BLaER1 treated with 17β-estradiol and CSF1 and Interleukin-3, amounts not matched to agents 10 nM and 100 nM (cell line): ENCODE results near the gene UCP2.

Source experiments
- H3K27ac ChIP-seq, 11 experiments: shearing (Covaris generic); formaldehyde crosslinking; 2 replicates each; pipeline ENCODE4 v1.8.1; 2022
- H3K27me3 ChIP-seq, 11 experiments: shearing (Covaris generic); formaldehyde crosslinking; 2 replicates each; pipeline ENCODE4 v1.8.1; 2022
- H3K36me3 ChIP-seq, 11 experiments: shearing (Covaris generic); formaldehyde crosslinking; 2 replicates each; pipeline ENCODE4 v1.8.1; 2022
- H3K4me1 ChIP-seq, 10 experiments: shearing (Covaris generic); formaldehyde crosslinking; 2 replicates each; pipeline ENCODE4 v1.8.1; 2022
- H3K4me2 ChIP-seq, 11 experiments: shearing (Covaris generic); formaldehyde crosslinking; 2 replicates each; pipeline ENCODE4 v1.8.1; 2022
- H3K4me3 ChIP-seq, 10 experiments: shearing (Covaris generic); formaldehyde crosslinking; 2 replicates each; pipeline ENCODE4 v1.8.1; 2022
- H3K9ac ChIP-seq, 11 experiments: shearing (Covaris generic); formaldehyde crosslinking; 2 replicates each; pipeline ENCODE4 v1.8.1; 2022
- H3K9me3 ChIP-seq, 11 experiments: shearing (Covaris generic); formaldehyde crosslinking; replicated peaks in 1 of 11; 2 replicates each; pipeline ENCODE4 v1.8.1; 2022
- H4K20me1 ChIP-seq, 11 experiments: shearing (Covaris generic); formaldehyde crosslinking; 2 replicates each; pipeline ENCODE4 v1.8.1; 2022
- Cebpa-rat ChIP-seq, 11 experiments: shearing (Covaris generic); IDR thresholded peaks; 2 replicates each; pipeline ENCODE4 v1.8.1; 2022

Gene UCP2

GRCh38 chr11:73965076-73965763 is 17.4 kb downstream of the UCP2 start:
- Histone ChIP-seq H3K9ac (no peak overlapping the region), H3K9me3 (no peaks in the 10 kb centered on the region), H3K27ac (no peak overlapping the region), H4K20me1 (0 out of 22 replicates have a peak, but pooled peaks cover 0 to 4% (median 0%) of the 10 kb centered on the region in 11 experiments), H3K4me1 (peaks cover 0 to 13% (median 6%) of the 10 kb centered on the region in 10 experiments; a peak in 9 of 20 replicates), H3K4me3 (no peak overlapping the region), H3K36me3 (no peaks in the 10 kb centered on the region), H3K4me2 (peak overlapping the region in 4 of 11 experiments; percentile 30 to 64 (median 48); a peak in 7 of 22 replicates), H3K27me3 (no peaks in the 10 kb centered on the region)
- TF ChIP-seq Cebpa-rat (IDR thresholded peaks at IDR 0.05) = no peak

- Histone ChIP-seq H3K4me1 (peaks cover 0 to 8% (median 5%) of the 10 kb centered on the region in 10 experiments; a peak in 14 of 20 replicates), H3K27ac (no peak overlapping the region), H3K4me2 (no peak overlapping the region), H3K9me3 (no peaks in the 10 kb centered on the region), H3K4me3 (no peak overlapping the region), H3K9ac (no peak overlapping the region; a peak in 2 of 22 replicates), H3K27me3 (no peaks in the 10 kb centered on the region), H4K20me1 (no peaks in the 10 kb centered on the region), H3K36me3 (no peaks in the 10 kb centered on the region)
- no peak for TF ChIP-seq Cebpa-rat (IDR thresholded peaks at IDR 0.05)
These were observed 18.8 kb downstream of the UCP2 start for GRCh38 chr11:73963861-73964260.

DNA sequence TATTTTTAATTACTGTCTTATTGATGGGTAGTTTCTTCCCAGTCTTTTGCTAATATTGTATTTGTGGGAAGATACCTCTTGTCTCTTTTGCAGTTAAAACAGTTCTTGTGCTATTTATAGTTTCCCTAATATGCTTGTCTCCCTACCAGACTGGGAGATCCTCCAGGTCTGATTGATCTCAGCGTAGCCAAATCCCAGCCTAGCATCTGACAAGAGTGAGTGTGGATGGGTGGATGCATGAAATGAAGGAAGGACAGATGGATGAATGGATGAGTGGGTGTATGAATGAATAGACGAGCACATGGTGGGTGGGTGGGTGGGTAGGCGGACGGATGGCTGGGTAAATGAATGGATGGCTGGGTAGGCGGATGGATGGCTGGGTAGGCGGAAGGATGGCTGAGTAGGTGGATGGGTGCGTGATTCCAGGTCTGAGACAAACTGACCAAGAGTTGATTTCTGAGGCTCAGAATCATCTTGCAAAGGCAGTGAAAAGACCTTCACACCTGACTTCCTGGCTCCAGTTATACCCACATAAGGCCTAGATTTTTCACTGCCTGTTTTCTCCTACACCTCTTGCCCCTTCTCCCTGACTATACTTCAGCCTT is 20.4 kb downstream of the UCP2 start:
- Histone ChIP-seq H3K9ac (no peak overlapping the region), H3K36me3 (no peaks in the 10 kb centered on the region), H3K4me3 (no peak overlapping the region), H4K20me1 (no peaks in the 10 kb centered on the region), H3K4me2 (no peak overlapping the region), H3K9me3 (no peaks in the 10 kb centered on the region), H3K27ac (no peak overlapping the region), H3K4me1 (peaks cover 5 to 24% (median 17%) of the 10 kb centered on the region in 10 experiments; a peak in 18 of 20 replicates), H3K27me3 (no peaks in the 10 kb centered on the region)
- no peak for TF ChIP-seq Cebpa-rat (IDR thresholded peaks at IDR 0.05)

DNA sequence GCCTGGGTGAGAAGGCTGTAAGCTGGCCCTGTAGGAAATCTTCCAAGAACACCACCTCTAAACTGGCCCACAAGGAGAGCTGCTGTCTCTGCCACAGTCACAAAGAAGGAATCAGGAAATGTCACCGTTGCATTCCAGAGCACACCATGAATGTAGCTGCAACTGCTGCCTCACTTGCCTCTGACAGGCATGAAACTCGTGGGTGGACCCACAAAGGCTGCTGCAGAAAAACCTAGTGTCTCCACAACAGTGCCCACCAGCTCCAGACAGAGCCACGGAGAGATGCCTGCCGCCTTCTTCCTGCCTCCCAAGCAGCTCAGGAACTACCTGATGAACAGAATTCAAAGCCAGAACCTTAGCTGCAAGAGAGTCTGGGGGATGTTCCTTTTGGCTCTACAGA is 21.3 kb downstream of the UCP2 start:
- no peak overlapping the region for H3K4me2 ChIP-seq
- H4K20me1 ChIP-seq = no peaks in the 10 kb centered on the region
- TF ChIP-seq Cebpa-rat (IDR thresholded peaks at IDR 0.05) = no peak
- no peaks in the 10 kb centered on the region for H3K27me3 ChIP-seq
- no peak overlapping the region for H3K9ac ChIP-seq
- no peaks in the 10 kb centered on the region for H3K9me3 ChIP-seq
- no peak overlapping the region for H3K4me3 ChIP-seq
- no peaks in the 10 kb centered on the region for H3K36me3 ChIP-seq
- H3K4me1 ChIP-seq = peaks cover 5 to 26% (median 21%) of the 10 kb centered on the region in 10 experiments; a peak in 18 of 20 replicates
- no peak overlapping the region for H3K27ac ChIP-seq

DNA sequence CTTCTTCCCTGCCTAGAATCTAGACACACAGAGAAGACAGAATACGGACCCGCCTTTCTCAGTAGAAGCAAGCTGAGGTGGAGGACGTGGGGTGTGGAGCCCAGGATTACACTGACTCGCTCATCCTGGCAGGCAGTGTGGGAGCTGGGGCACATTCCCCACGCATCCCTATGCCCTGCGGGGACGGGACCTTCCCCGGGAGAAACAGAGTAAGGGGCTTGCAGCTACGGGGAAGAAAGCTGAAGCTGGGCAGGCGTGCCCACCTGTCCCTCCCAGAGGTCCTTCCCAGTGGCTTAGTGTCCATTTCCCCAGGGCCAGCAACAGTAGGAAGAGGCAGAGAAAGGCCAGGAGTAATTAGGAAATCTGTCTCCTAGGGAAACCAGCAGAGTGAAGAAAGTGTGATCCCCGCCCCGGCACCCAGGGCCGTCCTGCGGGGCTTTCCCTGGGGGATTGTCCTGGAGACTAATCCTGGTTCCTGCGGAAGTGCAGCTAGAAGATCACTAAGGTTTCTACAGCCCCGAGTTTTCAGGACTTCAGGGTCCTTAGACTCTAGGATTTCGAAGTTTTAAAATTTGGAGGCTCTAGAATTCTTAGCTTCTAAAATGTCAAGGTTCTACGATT is 24.0 kb downstream of the UCP2 start:
- peaks cover 5 to 21% (median 18%) of the 10 kb centered on the region in 10 experiments; a peak in 17 of 20 replicates for H3K4me1 ChIP-seq
- no peaks in the 10 kb centered on the region for H4K20me1 ChIP-seq
- no peaks in the 10 kb centered on the region for H3K36me3 ChIP-seq
- H3K4me3 ChIP-seq = no peak overlapping the region
- TF ChIP-seq Cebpa-rat (IDR thresholded peaks at IDR 0.05) = no peak
- no peak overlapping the region for H3K27ac ChIP-seq
- no peak overlapping the region for H3K9ac ChIP-seq
- peak overlapping the region in 9 of 11 experiments; percentile 12 to 52 (median 36); a peak in 14 of 22 replicates for H3K4me2 ChIP-seq
- H3K27me3 ChIP-seq = no peaks in the 10 kb centered on the region
- no peaks in the 10 kb centered on the region for H3K9me3 ChIP-seq

- H3K4me2 ChIP-seq = peak overlapping the region in 8 of 11 experiments; percentile 19 to 60 (median 34); a peak in 14 of 22 replicates
- no peak overlapping the region for H3K9ac ChIP-seq
- no peak overlapping the region for H3K4me3 ChIP-seq
These were observed 24.8 kb downstream of the UCP2 start for GRCh38 chr11:73957654-73958361.

DNA sequence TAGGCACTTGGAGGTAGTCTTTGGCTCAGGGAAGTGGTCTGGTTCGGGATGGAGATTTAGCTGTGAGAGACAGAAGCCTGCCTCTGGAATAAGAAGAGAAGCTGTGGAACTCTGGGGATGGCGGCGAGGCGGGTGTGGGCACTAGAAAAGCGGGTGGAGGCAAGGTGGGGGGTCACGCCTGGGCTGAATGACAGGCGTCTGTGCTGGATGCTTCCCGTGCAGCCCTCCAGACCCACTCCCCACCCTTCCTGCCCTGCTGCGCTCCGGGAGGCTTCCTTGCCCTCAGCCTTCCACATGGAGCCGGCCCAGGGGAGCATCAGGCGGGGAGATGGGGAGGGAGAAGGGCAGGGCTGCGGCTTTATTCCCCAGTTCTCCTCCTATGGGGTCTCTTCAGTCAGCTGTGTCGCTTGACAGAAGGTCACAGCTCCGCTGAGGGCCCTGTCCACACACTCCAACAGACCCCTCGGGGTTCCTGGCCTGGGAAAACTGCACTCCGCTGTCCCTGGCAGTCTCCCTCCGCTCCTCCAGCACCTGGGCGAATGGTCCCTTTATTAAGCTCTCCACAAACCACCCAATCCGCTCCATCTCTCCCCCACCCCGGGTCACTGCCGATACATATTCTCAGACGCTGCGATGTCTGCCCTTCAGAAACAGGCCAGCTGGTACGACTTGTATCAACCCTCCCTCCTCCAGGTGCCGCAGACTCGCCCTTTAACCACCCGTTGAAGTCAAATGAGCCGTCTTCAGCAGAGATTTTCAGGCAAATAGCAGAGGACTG is 25.6 kb downstream of the UCP2 start:
- H3K4me2 ChIP-seq = peak overlapping the region in 8 of 11 experiments; percentile 19 to 60 (median 34); a peak in 13 of 22 replicates
- no peak overlapping the region for H3K4me3 ChIP-seq
- no peak for TF ChIP-seq Cebpa-rat (IDR thresholded peaks at IDR 0.05)
- no peaks in the 10 kb centered on the region for H4K20me1 ChIP-seq
- H3K9ac ChIP-seq = no peak overlapping the region
- no peaks in the 10 kb centered on the region for H3K36me3 ChIP-seq
- H3K9me3 ChIP-seq = no peaks in the 10 kb centered on the region
- no peak overlapping the region for H3K27ac ChIP-seq
- H3K27me3 ChIP-seq = no peaks in the 10 kb centered on the region
- peaks cover 5 to 21% (median 18%) of the 10 kb centered on the region in 10 experiments; a peak in 17 of 20 replicates for H3K4me1 ChIP-seq

More at GRCh38 chr11:73957654-73958361, 24.8 kb downstream of the UCP2 start:
- no peak for TF ChIP-seq Cebpa-rat (IDR thresholded peaks at IDR 0.05)
- H3K4me1 ChIP-seq = peaks cover 5 to 21% (median 18%) of the 10 kb centered on the region in 10 experiments; a peak in 17 of 20 replicates
- no peak overlapping the region for H3K27ac ChIP-seq
- no peaks in the 10 kb centered on the region for H3K36me3 ChIP-seq
- no peaks in the 10 kb centered on the region for H3K27me3 ChIP-seq
- no peaks in the 10 kb centered on the region for H3K9me3 ChIP-seq
- H4K20me1 ChIP-seq = no peaks in the 10 kb centered on the region

DNA sequence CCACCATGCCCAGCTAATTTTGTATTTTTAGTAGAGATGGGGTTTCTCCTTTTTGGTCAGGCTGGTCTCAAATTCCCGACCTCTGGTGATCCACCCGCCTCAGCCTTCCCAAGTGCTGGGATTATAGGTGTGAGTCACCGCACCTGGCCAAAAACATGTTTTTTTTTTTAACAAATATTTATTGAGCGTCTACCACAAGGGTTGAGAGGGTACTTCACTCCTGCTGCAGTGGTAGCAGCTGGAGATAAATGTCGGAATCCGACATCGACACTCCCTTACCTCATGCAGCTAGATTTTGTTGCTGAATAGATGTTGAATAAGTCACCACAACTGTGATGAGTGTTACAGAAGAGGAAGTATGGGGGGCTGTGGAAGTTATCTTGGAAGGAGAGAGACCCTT is 30.8 kb downstream of the UCP2 start:
- Histone ChIP-seq H3K9me3 (peaks cover 0 to 7% (median 5%) of the 10 kb centered on the region in 11 experiments; a peak in 17 of 22 replicates), H3K4me1 (no peaks in the 10 kb centered on the region), H3K4me3 (no peak overlapping the region), H3K27me3 (no peaks in the 10 kb centered on the region), H3K4me2 (no peak overlapping the region), H4K20me1 (no peaks in the 10 kb centered on the region), H3K9ac (no peak overlapping the region), H3K36me3 (no peaks in the 10 kb centered on the region), H3K27ac (no peak overlapping the region)
- TF ChIP-seq Cebpa-rat (IDR thresholded peaks at IDR 0.05) = no peak
